Astrocyte of the cerebellum (primary cell): Measurements from ENCODE around the gene LBH.

ENCODE experiments used
- DNase-seq: peaks from one replicate; pipeline ENCODE4 v3.0.0-alpha.2; 2011; ENCODE audit warnings: low read depth
- H3K4me3 ChIP-seq: 2 replicates; pipeline ENCODE4 v1.5.1; 2011; ENCODE audit warnings: mild to moderate bottlenecking, low read depth, low read length, moderate library complexity
- in situ Hi-C: cut with HindIII; loops from 2 replicates; pipeline ENCODE4 v1.10.0; 2017; ENCODE audit warnings: low sequenced_read_pairs
- TF ChIP-seq, protein P1 (sequence below): IDR thresholded peaks from 2 replicates; pipeline ENCODE4 v1.5.1; 2012; ENCODE audit warnings: low read length, low read depth, moderate library complexity, mild to moderate bottlenecking; ENCODE audit errors: missing control alignments

The LBH gene

DNA sequence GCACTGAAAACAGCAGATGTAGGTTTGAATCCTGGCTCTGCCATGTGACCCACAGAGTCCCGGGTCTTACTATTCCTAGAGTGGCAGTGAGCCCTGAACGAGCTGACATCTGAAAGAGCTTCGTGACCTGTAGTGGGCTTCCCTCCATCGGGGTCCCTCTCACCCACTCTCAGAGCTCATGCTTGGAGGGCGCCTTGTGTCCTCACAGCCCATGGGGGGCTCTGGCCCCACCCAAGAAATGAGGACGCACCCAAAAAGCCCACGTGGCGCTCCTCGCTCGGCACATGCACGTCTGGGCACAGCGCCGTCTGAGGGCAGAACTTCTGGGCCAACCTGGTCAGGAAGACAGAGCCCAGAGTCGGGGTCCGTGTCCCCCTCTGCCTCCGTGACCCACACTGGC, 23.7 kb downstream of the LBH start:
- no peak overlapping the region for H3K4me3 ChIP-seq
- TF ChIP-seq, protein P1, sequence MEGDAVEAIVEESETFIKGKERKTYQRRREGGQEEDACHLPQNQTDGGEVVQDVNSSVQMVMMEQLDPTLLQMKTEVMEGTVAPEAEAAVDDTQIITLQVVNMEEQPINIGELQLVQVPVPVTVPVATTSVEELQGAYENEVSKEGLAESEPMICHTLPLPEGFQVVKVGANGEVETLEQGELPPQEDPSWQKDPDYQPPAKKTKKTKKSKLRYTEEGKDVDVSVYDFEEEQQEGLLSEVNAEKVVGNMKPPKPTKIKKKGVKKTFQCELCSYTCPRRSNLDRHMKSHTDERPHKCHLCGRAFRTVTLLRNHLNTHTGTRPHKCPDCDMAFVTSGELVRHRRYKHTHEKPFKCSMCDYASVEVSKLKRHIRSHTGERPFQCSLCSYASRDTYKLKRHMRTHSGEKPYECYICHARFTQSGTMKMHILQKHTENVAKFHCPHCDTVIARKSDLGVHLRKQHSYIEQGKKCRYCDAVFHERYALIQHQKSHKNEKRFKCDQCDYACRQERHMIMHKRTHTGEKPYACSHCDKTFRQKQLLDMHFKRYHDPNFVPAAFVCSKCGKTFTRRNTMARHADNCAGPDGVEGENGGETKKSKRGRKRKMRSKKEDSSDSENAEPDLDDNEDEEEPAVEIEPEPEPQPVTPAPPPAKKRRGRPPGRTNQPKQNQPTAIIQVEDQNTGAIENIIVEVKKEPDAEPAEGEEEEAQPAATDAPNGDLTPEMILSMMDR = no peak
- DNase-seq = no peak
- in situ Hi-C loops = no loop called here

GRCh38 chr2:30255466-30256408, 24.4 kb downstream of the LBH start:
- in situ Hi-C loops = no loop called here
- DNase-seq = no peak
- no peak overlapping the region for H3K4me3 ChIP-seq
- TF ChIP-seq, protein P1 = no peak

DNA sequence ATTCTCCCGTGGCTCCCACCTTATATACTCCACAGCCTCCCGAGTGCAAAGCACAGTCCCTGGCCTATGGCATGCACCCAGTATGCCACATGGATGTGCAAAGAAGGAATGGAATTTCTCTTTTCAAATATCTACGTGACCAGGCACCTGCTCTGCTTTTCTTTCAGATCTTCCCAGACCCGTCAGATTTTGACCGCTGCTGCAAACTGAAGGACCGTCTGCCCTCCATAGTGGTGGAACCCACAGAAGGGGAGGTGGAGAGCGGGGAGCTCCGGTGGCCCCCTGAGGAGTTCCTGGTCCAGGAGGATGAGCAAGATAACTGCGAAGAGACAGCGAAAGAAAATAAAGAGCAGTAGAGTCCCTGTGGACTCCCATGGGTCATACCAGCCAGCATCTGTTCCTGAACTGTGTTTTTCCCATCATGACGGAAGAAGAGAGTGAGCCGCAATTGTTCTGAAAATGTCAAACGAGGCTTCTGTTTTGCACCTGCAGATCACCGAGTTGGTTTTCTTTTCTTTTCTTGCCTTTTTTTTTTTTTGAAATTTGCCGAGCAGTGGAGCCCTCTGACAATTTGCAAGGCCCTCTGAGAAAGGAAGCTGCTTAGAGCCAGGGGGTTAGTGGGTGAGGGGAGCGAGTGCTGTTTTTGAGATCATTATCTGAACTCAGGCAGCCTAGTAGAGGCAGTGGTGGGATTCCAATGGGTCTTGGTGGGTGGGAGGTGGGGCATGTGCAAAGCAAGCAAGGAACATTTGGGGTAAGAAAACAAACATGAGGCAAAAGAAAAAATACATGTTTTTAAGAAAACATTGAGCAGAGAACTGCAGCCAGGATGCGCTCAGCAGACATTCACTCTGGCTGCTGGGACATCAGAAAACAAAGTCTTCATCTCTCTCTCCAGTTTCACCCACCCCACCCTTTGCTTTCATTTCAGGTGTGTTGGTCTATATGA, 26.2 kb downstream of the LBH start:
- no peak overlapping the region for H3K4me3 ChIP-seq
- TF ChIP-seq, protein P1 = no peak

GRCh38 chr2:30259071-30259470, 27.7 kb downstream of the LBH start:
- TF ChIP-seq, protein P1 = no peak
- DNase-seq = no peak
- in situ Hi-C loops = no loop called here
- no peak overlapping the region for H3K4me3 ChIP-seq

More for the DNA sequence above, 26.2 kb downstream of the LBH start:
- in situ Hi-C loops = no loop called here
- no peak for DNase-seq

DNA sequence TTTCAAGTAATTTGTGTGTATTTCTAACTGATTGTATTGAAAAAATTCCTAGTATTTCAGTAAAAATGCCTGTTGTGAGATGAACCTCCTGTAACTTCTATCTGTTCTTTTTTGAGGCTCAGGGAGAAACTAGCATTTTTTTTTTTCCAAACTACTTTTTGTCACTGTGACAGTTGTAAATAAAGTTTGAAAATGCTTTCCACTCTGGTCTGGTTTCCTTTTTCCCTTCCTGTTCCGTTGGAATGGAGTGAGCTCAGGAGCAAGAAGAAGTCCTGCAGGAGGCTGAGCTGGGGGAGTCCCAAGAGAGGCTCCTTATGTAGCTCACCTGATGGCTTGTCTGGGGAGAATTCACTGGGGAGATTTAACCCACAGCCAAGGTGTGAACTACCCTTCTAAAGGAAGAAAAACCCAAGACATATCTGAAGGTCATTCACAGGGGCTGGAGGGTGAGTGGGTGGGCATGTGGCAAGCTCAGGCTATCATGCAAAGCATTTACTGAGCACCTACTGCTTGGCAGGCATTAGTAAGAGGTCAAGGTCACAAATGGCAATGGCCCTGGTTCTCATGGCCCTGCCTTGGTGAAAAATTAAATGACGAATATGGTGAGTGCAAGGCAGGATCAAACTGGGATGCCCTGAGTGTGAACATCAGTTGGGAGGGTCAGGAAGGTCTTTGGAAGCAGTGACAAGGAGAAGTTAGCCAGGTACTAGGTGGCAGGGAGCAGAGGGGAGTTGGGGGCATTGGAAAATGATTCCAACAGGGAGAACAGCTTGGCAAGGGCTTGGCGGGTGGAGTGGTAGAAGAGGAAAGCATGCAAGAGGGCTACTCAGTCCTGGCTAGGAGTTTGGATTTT, 28.7 kb downstream of the LBH start:
- in situ Hi-C loops = no loop called here
- TF ChIP-seq, protein P1 = no peak
- DNase-seq = no peak
- H3K4me3 ChIP-seq = no peak overlapping the region

DNA sequence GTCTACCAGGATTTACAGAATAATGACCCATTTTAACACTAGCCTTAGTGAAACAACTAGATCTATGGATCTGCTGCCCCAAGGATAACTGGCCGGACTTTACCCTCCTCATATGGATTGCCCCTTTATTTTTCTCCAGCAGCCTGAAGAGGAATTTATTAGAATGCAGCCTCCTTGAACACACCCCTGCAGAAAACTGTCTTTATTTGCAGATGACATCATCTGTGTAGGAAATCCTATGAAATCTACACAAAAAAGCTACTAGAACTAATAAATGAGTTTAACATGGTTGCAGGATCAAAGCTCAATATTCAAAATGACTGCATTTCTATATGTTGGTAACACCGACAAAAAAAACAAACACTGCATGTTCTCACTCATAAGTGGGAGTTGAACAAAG, 29.6 kb downstream of the LBH start:
- TF ChIP-seq, protein P1 = no peak
- H3K4me3 ChIP-seq = no peak overlapping the region
- no peak for DNase-seq
- in situ Hi-C loops = no loop called here
